ENCODE data around the gene SEPTIN7. TPM values are rescaled to one million over a fixed set of nuclear protein-coding genes. Genes with fewer than 3 reads are reported as not detected.

SEPTIN7 gene
- total RNA-seq, 3 donors from 2014 or later (not counting 1 experiment from before 2014, with no cell fraction given), result 367 to 422 (median 383) TPM

- no peaks in the 10 kb centered on the region for H3K27me3 ChIP-seq (ENCODE audit: control insufficient read depth, insufficient read depth, low read length)
- Mint-ChIP-seq H3K9me3 (no peaks in the 10 kb centered on the region), H3K36me3 (no peaks in the 10 kb centered on the region), H3K27me3 (ENCODE audit: low read depth in 2 of 2) (no peaks in the 10 kb centered on the region), H3K4me3 (peak overlapping the region; percentile 98), H3K27ac (peak overlapping the region; percentile 97 to 98), H3K4me1 (peaks cover 57 to 60% of the 10 kb centered on the region in 2 donors)
- DNase-seq, result peak in 1 of 2 donors; percentile 44
- ATAC-seq, result no peak
- H3K27ac ChIP-seq (ENCODE audit: low read length), result peak overlapping the region; percentile 44
- intact Hi-C loops (cut with micrococcal nuclease), result loop anchor here (5.0 kb wide), 1 partner anchor 35 kb away; no protein-coding TSS in a partner anchor
- peaks cover 31% of the 10 kb centered on the region for H3K4me1 ChIP-seq (ENCODE audit: control insufficient read depth, insufficient read depth, low read length)
- WGBS (ENCODE audit: insufficient coverage), result 11% methylated on average over 3 of the region's 3 CpGs
- TF ChIP-seq CTCF (IDR thresholded peaks at IDR 0.05), result no peak
- H3K9me3 ChIP-seq (ENCODE audit: control insufficient read depth, insufficient read depth, low read length), result no peaks in the 10 kb centered on the region
- peak overlapping the region; percentile 83 for H3K4me3 ChIP-seq (ENCODE audit: low read length)
- no peaks in the 10 kb centered on the region for H3K36me3 ChIP-seq (ENCODE audit: control insufficient read depth, insufficient read depth, low read length)
These were observed 1.8 kb downstream of the SEPTIN7 start for GRCh38 chr7:35802649-35803048.

- no peaks in the 10 kb centered on the region for H3K27me3 ChIP-seq (ENCODE audit: control insufficient read depth, insufficient read depth, low read length)
- H3K4me1 ChIP-seq (ENCODE audit: control insufficient read depth, insufficient read depth, low read length), result peaks cover 39% of the 10 kb centered on the region
- TF ChIP-seq CTCF (IDR thresholded peaks at IDR 0.05), result no peak
- ATAC-seq (no peak), DNase-seq (no peak)
- H3K4me1 Mint-ChIP-seq, result peaks cover 73 to 74% of the 10 kb centered on the region in 2 donors
- no peak overlapping the region for H3K4me3 ChIP-seq (ENCODE audit: low read length)
- no peak overlapping the region for H3K27ac ChIP-seq (ENCODE audit: low read length)
- H3K27me3 Mint-ChIP-seq (ENCODE audit: low read depth in 2 of 2), result no peaks in the 10 kb centered on the region
- H3K36me3 ChIP-seq (ENCODE audit: control insufficient read depth, insufficient read depth, low read length), result no peaks in the 10 kb centered on the region
- no peaks in the 10 kb centered on the region for H3K36me3 Mint-ChIP-seq
- 82% methylated on average over 8 of the region's 10 CpGs for WGBS (ENCODE audit: insufficient coverage)
- intact Hi-C loops (cut with micrococcal nuclease), result loop anchor here (5.0 kb wide), 1 partner anchor 33 kb away; no protein-coding TSS in a partner anchor
- H3K27ac Mint-ChIP-seq, result peak overlapping the region; percentile 97 to 98
- H3K9me3 ChIP-seq (ENCODE audit: control insufficient read depth, insufficient read depth, low read length), result no peaks in the 10 kb centered on the region
- H3K4me3 Mint-ChIP-seq, result peak overlapping the region; percentile 54
- no peaks in the 10 kb centered on the region for H3K9me3 Mint-ChIP-seq
These were observed 3.5 kb downstream of the SEPTIN7 start for GRCh38 chr7:35804231-35804970.

DNA sequence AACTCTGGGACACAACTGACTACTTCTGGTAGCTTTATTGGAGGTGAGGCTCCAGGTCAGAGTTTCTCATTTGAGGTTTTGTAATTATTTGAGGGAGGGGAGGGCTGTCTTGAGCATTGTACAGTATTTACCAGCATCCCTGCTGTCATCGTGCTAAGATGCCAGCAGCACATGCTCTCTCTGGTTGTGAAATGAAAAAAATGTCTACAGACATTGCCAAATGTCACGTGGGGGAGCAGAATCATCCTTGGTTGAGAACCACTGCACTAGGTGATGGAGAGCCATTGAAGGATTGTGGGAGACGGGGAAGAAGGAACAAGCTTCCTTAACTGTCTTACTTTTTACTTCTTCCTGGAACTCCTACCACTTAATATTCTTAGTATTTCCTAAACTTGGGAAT, 5.0 kb downstream of the SEPTIN7 start:
- no peak for TF ChIP-seq CTCF (IDR thresholded peaks at IDR 0.05)
- peaks cover 76 to 79% of the 10 kb centered on the region in 2 donors for H3K4me1 Mint-ChIP-seq
- peak overlapping the region; percentile 8 for H3K27ac ChIP-seq (ENCODE audit: low read length)
- no peaks in the 10 kb centered on the region for H3K27me3 ChIP-seq (ENCODE audit: control insufficient read depth, insufficient read depth, low read length)
- peaks cover 33% of the 10 kb centered on the region for H3K4me1 ChIP-seq (ENCODE audit: control insufficient read depth, insufficient read depth, low read length)
- H3K36me3 Mint-ChIP-seq, result no peaks in the 10 kb centered on the region
- no peaks in the 10 kb centered on the region for H3K9me3 Mint-ChIP-seq
- H3K27ac Mint-ChIP-seq, result peak overlapping the region; percentile 97 to 98
- no peak for ATAC-seq
- H3K4me3 ChIP-seq (ENCODE audit: low read length), result no peak overlapping the region
- H3K4me3 Mint-ChIP-seq, result peak overlapping the region; percentile 47
- no peaks in the 10 kb centered on the region for H3K36me3 ChIP-seq (ENCODE audit: control insufficient read depth, insufficient read depth, low read length)
- H3K27me3 Mint-ChIP-seq (ENCODE audit: low read depth in 2 of 2), result no peaks in the 10 kb centered on the region
- H3K9me3 ChIP-seq (ENCODE audit: control insufficient read depth, insufficient read depth, low read length), result no peaks in the 10 kb centered on the region
- 48% methylated on average over 2 of the region's 3 CpGs for WGBS (ENCODE audit: insufficient coverage)
- intact Hi-C loops (cut with micrococcal nuclease), result no loop called here
- DNase-seq, result peak in 1 of 2 donors; percentile 37
